Heart right ventricle (tissue), 16 donors: Measurements from ENCODE around the gene CACNA1C. TPM values are rescaled to one million over a fixed set of nuclear protein-coding genes. Genes with fewer than 3 reads are reported as not detected.

Experiments used
- ATAC-seq, 8 donors: fragments of 200-7000 bp; cut with Tn5 transposase; one replicate each; pipeline ENCODE4 v1.9.1; 2020; ENCODE audit warnings: mild to moderate bottlenecking in 8 of 8, moderate library complexity in 8 of 8, moderate number of reproducible peaks in 1 of 8
- DNase-seq, 2 donors: peaks; one replicate each; pipeline ENCODE4 v3.0.0-alpha.2; 2020
- H3K27ac ChIP-seq, 10 donors: fragments of 200-600 bp; sonication (generic) in 2 of 10; one replicate each; pipeline versions ENCODE4 v1.5.0 to v1.8.0; 2020 to 2022; ENCODE audit warnings: mild to moderate bottlenecking in 3 of 10
- H3K27me3 ChIP-seq, 7 donors: fragments of 200-600 bp; one replicate each; pipeline ENCODE4 v1.8.0; 2021 to 2022; ENCODE audit warnings: mild to moderate bottlenecking in 2 of 7
- H3K36me3 ChIP-seq, 9 donors: fragments of 200-600 bp; sonication (generic) in 1 of 9; one replicate each; pipeline versions ENCODE4 v1.5.0 to v1.8.0; 2020 to 2022; ENCODE audit warnings: mild to moderate bottlenecking in 2 of 9
- H3K4me1 ChIP-seq, 9 donors: fragments of 200-600 bp; sonication (generic) in 1 of 9; one replicate each; pipeline versions ENCODE4 v1.5.0 to v1.8.0; 2020 to 2022; ENCODE audit warnings: mild to moderate bottlenecking in 4 of 9
- H3K4me3 ChIP-seq, 10 donors: fragments of 200-600 bp; sonication (generic) in 2 of 10; one replicate each; pipeline versions ENCODE4 v1.5.0 to v1.8.0; 2020 to 2022; ENCODE audit warnings: mild to moderate bottlenecking in 7 of 10, moderate library complexity in 2 of 10
- H3K9me3 ChIP-seq, 11 donors: fragments of 200-600 bp in 10 of 11; sonication (generic) in 2 of 11; one replicate each; pipeline versions ENCODE4 v1.5.0 to v1.8.0; 2013 to 2022; ENCODE audit warnings: mild to moderate bottlenecking in 2 of 11, control low read depth in 1 of 11, moderate library complexity in 1 of 11
- WGBS, 2 donors: extraction: QIAGEN DNeasy Blood & Tissue Kit; methylation state at CpG; one replicate each; pipeline ENCODE4 v1.1.7; 2013; ENCODE audit warnings: inconsistent platforms in 1 of 2; 5-methylcytosine and 5-hydroxymethylcytosine counted together
- intact Hi-C, 10 donors: fragments of 100-400 bp; cut with DNase I; formaldehyde crosslinking; loops; one replicate each; pipeline versions ENCODE4 v1.11.1 to v1.14.2; 2022
- polyA plus RNA-seq, 2 donors: library from polyadenylated mRNA; stranded (reverse); fragments of 200-250 nt; gene quantifications; one replicate each; pipeline ENCODE4 v1.2.3, GENCODE V29; 2013
- total RNA-seq, 10 donors: library from RNA; stranded (reverse); fragmentation: NEBNext Ultra II Directional in 3 of 10; extraction: Animal tissue kit (Norgen Biotek cat#: 25700) in 3 of 10; gene quantifications; one replicate each; pipeline versions ENCODE4 v1.2.1 to v1.2.4, GENCODE V29; 2021 to 2023
- TF ChIP-seq, protein P1 (sequence below), 9 donors: fragments of 200-600 bp; sonication (generic) in 2 of 9; IDR thresholded peaks; one replicate each; pipeline versions ENCODE4 v1.5.0 to v1.8.0; 2021 to 2022; ENCODE audit warnings: antibody characterized with exemption in 9 of 9, mild to moderate bottlenecking in 5 of 9, moderate library complexity in 1 of 9
- donor health status: Arrhythmogenic right ventricular cardiomyopathy.
- donor health status: ischemic (EF 13 %, LVEDD 7.1; RV severe dilation, severe dysfunction).
- donor health status: healthy with polysubstance abuse.
- donor health status: DM: no; HTN: yes; CAD: no.
- donor health status: DM: no; HTN: no; CAD: no.
- donor health status: ischemic (EF 25% LVEDD 6.9; RV normal size, moderate dysfunction).
- donor health status: ischemic (EF 25% LVEDD 5.7; RV mildly dilated, moderate dysfunction).
- donor health status: healthy.
- donor health status: DM: yes; HTN: yes; CAD: no.
- donor health status: Ischemic cardiomyopathy.
- donor health status: ischemic (EF 35%, LVEDD 5.7; RV mildly dilated, moderate dysfunction).
- donor health status: nonischemic (EF 11% LVEDD 7.7; RV severe dilation, severe dysfunction).
- donor health status: DM: yes; HTN: yes; CAD: no.
- donor health status: PGD.
- donor health status: ischemic (EF 29% LVEDD 5.4; RV normal size, mild dysfunction).
- donor health status: nonischemic (EF 23%, LVEDD 6.1; RV moderate dilation, normal function).

The CACNA1C gene
- total and polyA plus RNA-seq, 12 donors, result 19.1 to 222 (median 183) TPM

DNA sequence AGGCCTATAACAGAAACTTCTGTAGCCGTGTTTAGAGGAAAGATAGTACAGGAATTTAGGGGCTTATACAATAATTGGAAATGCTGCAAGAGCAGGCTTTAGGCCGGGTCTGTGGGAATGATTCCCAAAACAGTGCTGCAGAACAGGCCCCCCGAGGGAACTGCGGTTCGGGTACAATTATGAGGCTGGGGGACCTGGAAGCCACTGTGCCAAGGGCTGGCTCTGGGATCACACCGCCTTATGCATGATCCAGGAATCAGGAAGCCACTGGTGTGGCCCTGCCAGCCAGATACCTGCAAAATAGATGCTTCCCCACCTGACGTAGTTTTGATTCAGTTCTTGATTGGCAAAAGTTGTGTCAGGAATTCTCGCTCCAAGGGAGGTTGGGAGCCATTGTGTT lies 55.4 kb downstream of the CACNA1C start:
- no peaks in the 10 kb centered on the region for H3K27me3 ChIP-seq
- peaks cover 18 to 77% (median 43%) of the 10 kb centered on the region in 9 donors for H3K4me1 ChIP-seq
- H3K27ac ChIP-seq, result peak overlapping the region in 7 of 10 donors; percentile 2 to 80 (median 22)
- no peaks in the 10 kb centered on the region for H3K9me3 ChIP-seq
- TF ChIP-seq, protein P1, sequence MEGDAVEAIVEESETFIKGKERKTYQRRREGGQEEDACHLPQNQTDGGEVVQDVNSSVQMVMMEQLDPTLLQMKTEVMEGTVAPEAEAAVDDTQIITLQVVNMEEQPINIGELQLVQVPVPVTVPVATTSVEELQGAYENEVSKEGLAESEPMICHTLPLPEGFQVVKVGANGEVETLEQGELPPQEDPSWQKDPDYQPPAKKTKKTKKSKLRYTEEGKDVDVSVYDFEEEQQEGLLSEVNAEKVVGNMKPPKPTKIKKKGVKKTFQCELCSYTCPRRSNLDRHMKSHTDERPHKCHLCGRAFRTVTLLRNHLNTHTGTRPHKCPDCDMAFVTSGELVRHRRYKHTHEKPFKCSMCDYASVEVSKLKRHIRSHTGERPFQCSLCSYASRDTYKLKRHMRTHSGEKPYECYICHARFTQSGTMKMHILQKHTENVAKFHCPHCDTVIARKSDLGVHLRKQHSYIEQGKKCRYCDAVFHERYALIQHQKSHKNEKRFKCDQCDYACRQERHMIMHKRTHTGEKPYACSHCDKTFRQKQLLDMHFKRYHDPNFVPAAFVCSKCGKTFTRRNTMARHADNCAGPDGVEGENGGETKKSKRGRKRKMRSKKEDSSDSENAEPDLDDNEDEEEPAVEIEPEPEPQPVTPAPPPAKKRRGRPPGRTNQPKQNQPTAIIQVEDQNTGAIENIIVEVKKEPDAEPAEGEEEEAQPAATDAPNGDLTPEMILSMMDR (IDR thresholded peaks at IDR 0.05), result no peak
- H3K36me3 ChIP-seq, result no peaks in the 10 kb centered on the region
- DNase-seq (no peak), ATAC-seq (no peak)
- 83 to 91% methylated on average over 8 of the region's 8 CpGs for WGBS, 2 donors
- no peak overlapping the region for H3K4me3 ChIP-seq
- intact Hi-C loops, result no loop called here

DNA sequence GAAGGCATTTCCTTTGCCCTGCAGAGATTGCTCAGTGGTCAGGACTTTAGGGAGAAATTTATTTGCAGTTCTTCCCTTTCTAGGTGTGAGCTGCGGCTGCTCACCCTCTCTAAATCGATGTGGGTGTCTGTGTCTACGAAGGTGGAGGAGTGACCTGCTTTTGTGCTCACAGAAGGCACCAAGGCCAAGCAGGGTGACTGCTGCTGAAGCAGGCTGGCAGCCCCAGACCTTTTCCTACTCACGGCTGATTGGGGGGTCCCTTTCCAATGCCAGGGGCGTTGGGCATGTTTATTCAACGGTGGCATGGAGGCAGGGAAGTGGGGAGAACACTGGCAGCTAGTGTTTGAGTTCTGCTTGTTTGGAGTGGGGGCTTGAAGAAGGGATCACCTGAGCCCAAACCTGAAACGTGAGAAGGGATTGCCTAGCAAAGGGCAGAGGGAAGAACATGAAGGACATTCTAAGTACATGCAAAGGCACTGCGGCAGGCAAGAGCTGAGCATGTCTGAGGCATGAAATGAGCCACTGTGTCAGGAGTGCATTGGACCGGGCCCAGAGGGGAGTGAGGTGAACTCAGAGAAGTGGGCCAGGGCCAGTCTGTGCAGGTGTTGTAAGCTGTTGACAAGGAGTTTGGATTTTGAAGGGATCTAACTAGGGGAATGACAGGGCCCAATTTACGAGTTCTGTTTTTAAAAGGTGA lies 56.3 kb downstream of the CACNA1C start:
- Histone ChIP-seq H3K4me3 (no peak overlapping the region), H3K27ac (peak overlapping the region in 7 of 10 donors; percentile 22 to 80 (median 34)), H3K36me3 (no peaks in the 10 kb centered on the region), H3K27me3 (no peaks in the 10 kb centered on the region), H3K9me3 (no peaks in the 10 kb centered on the region), H3K4me1 (peaks cover 21 to 80% (median 52%) of the 10 kb centered on the region in 9 donors)
- ATAC-seq (no peak), DNase-seq (no peak)
- whole genome bisulfite sequencing, 2 donors, result 71 to 78% methylated on average over 10 of the region's 10 CpGs
- intact Hi-C loops, result no loop called here
- TF ChIP-seq, protein P1 (IDR thresholded peaks at IDR 0.05), result no peak

DNA sequence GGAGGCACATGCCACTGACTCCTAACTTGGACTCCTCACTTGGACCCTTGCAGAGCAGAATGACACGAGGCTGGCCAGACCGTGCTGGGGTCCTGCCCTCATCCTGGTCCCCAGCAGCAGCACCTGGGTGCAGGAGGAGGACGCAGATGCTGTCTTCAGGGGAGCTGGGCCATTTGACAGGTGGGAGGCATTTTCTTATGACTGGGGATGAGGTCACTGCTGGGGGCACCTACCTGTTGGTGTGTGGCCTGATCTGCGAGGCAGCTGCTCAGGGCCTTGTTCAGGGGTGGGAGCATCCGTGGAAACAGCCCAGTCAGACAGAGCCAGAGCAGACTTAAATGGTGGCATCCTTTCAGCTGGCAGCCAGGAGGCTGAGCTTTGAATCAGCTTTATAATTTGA lies 57.3 kb downstream of the CACNA1C start:
- Histone ChIP-seq H3K27me3 (no peaks in the 10 kb centered on the region), H3K9me3 (no peaks in the 10 kb centered on the region), H3K4me1 (peaks cover 21 to 82% (median 52%) of the 10 kb centered on the region in 9 donors), H3K4me3 (no peak overlapping the region), H3K27ac (peak overlapping the region in 9 of 10 donors; percentile 53 to 84 (median 79)), H3K36me3 (peaks cover 0 to 6% (median 0%) of the 10 kb centered on the region in 9 donors)
- TF ChIP-seq, protein P1 (IDR thresholded peaks at IDR 0.05), result no peak
- 81 to 86% methylated on average over 5 of the region's 5 CpGs for WGBS, 2 donors
- DNase-seq, result no peak
- intact Hi-C loops, result loop anchor here in 2 of 10 donors (5.0 kb wide), 1 partner anchor 33 kb away; no protein-coding TSS in a partner anchor
- ATAC-seq, result no peak

DNA sequence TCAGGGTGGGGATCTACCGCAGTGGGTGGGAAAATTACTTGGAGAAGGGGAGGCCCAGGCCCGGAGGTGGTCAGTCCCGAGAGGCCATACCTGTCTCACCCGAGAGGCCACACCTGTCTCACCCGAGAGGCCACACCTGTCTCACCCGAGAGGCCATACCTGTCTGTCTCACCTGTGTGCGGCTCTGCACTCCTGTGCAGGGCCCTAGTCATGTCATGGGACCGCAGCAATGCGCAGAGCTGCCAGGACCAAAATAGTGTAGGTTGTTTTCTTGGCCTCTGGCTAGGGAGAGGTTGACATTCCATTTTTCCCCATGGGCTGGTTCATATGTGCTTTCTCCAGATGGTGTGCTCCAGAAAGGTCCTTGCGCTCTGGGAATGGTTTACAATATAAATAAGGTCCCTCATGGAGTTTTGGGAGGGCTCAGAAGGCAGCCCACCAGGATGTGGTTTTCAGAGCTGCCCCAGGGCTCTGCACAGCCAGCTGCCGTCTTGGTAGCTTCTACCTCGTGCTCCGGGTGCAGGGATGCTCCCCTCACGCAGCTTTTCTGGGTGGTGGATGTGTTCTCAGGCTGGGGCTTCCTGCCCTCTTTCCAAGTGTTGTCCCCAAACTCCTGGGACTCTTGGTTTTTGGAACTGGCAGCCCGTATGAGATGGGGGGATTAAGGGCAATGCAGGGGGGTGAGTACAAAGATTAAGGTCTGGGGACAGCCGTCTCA lies 58.2 kb downstream of the CACNA1C start:
- H3K27me3 ChIP-seq, result no peaks in the 10 kb centered on the region
- H3K4me3 ChIP-seq, result no peak overlapping the region
- H3K9me3 ChIP-seq, result no peaks in the 10 kb centered on the region
- H3K36me3 ChIP-seq, result peaks cover 0 to 15% (median 9%) of the 10 kb centered on the region in 9 donors
- peak overlapping the region; percentile 31 to 84 (median 78) for H3K27ac ChIP-seq
- DNase-seq (peak in 1 of 2 donors; percentile 51), ATAC-seq (peak in 7 of 8 donors; percentile 39 to 67 (median 60))
- peaks cover 21 to 86% (median 52%) of the 10 kb centered on the region in 9 donors for H3K4me1 ChIP-seq
- WGBS, 2 donors, result 63 to 65% methylated on average over 16 of the region's 16 CpGs
- intact Hi-C loops, result loop anchor here in 2 of 10 donors (5.0 kb wide), 1 partner anchor 34 kb away; no protein-coding TSS in a partner anchor
- TF ChIP-seq, protein P1 (IDR thresholded peaks at IDR 0.05), result no peak
